WERI-Rb-1 (cell line): ENCODE measurements around the gene MYNN.

Experiments used
- DNase-seq: peaks from one replicate; pipeline ENCODE4 v3.0.0-alpha.2; 2020
- H3K27ac ChIP-seq: fragments of 250-450 bp; sonication (Bioruptor Pico); 2 replicates; pipeline ENCODE4 v1.5.1; 2020; ENCODE audit warnings: mild to moderate bottlenecking, moderate library complexity
- H3K27me3 ChIP-seq: fragments of 250-450 bp; sonication (Bioruptor Pico); 2 replicates; pipeline ENCODE4 v1.5.1; 2021; ENCODE audit warnings: mild to moderate bottlenecking, low read depth, moderate library complexity; ENCODE audit not compliant: insufficient read depth, severe bottlenecking
- H3K36me3 ChIP-seq: fragments of 250-450 bp; sonication (Bioruptor Pico); 2 replicates; pipeline ENCODE4 v1.5.1; 2020; ENCODE audit warnings: mild to moderate bottlenecking, moderate library complexity
- H3K4me3 ChIP-seq: 2 replicates; pipeline ENCODE4 v1.5.1; 2011; ENCODE audit warnings: low read depth, mild to moderate bottlenecking, control low read depth, low read length
- H3K9me3 ChIP-seq: fragments of 250-450 bp; sonication (Bioruptor Pico); 2 replicates; pipeline ENCODE4 v1.5.1; 2021; ENCODE audit warnings: mild to moderate bottlenecking, moderate library complexity; ENCODE audit not compliant: severe bottlenecking
- TF ChIP-seq, protein P1 (sequence below): IDR thresholded peaks from 2 replicates; pipeline ENCODE4 v1.5.1; 2011; ENCODE audit warnings: low read depth, mild to moderate bottlenecking, control low read depth, inconsistent platforms, low read length

Gene MYNN

DNA sequence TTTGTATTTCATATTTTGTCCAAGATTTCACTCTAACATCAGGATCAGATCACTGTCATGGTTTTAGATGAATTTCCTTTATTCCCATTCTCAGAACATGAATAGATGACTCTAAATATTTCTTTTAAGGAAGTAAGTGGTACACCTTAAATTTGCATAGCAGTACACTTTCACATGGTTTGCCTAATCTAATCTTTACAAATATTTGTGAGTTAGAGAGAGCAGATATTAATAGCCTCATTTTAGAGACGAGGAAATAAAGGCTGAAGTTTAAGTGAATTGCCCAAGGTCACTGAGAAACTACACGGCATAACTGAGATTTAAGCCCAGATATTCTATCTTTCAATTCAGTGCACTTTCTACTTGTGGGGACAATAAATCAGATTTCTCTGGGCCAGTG, 22.5 kb upstream of the MYNN start:
- no peak overlapping the region for H3K4me3 ChIP-seq
- TF ChIP-seq, protein P1, sequence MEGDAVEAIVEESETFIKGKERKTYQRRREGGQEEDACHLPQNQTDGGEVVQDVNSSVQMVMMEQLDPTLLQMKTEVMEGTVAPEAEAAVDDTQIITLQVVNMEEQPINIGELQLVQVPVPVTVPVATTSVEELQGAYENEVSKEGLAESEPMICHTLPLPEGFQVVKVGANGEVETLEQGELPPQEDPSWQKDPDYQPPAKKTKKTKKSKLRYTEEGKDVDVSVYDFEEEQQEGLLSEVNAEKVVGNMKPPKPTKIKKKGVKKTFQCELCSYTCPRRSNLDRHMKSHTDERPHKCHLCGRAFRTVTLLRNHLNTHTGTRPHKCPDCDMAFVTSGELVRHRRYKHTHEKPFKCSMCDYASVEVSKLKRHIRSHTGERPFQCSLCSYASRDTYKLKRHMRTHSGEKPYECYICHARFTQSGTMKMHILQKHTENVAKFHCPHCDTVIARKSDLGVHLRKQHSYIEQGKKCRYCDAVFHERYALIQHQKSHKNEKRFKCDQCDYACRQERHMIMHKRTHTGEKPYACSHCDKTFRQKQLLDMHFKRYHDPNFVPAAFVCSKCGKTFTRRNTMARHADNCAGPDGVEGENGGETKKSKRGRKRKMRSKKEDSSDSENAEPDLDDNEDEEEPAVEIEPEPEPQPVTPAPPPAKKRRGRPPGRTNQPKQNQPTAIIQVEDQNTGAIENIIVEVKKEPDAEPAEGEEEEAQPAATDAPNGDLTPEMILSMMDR: no peak
- no peaks in the 10 kb centered on the region for H3K36me3 ChIP-seq
- no peaks in the 10 kb centered on the region for H3K9me3 ChIP-seq
- no peak overlapping the region for H3K27ac ChIP-seq
- no peaks in the 10 kb centered on the region for H3K27me3 ChIP-seq
- no peak for DNase-seq

DNA sequence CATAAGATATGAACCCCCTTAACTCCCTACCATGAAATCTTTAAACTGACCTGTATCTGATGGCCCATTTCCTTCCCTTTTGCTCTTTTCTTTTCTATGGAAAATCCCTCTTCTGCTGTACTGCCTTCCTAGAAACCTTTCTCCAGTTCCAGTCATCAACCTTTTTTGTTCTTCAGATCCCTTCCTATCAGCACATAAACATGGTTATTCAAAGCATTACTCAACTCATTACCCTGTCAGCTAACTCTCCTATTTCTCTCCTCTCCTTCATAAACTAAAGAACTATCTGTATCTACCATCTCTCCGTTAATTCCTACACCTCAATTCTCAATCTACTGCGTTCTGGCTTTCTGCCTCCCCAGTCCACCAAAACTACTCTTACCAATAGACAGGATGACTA, 21.3 kb upstream of the MYNN start:
- no peak overlapping the region for H3K27ac ChIP-seq
- H3K4me3 ChIP-seq: no peak overlapping the region
- no peaks in the 10 kb centered on the region for H3K9me3 ChIP-seq
- TF ChIP-seq, protein P1: no peak
- no peak for DNase-seq
- H3K36me3 ChIP-seq: no peaks in the 10 kb centered on the region
- no peaks in the 10 kb centered on the region for H3K27me3 ChIP-seq

DNA sequence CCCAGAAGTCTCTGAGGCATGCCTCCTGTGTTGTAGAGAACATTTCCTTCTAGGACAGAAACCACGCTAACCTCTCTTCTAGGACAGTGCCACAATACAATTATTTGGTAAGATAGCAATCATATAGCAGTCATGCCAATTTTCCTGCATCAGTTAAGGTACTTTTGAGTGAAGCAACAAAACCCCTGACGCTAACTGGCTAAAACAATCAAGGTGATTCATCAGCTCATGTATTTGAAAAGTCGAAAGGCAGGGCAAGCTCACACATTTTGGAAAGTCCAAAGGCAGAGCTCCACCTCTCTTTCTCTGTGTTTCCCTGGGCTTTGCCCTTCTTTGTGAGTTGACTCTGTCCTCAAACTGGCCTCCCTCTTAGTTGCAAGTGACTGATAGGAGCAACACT, 18.5 kb upstream of the MYNN start:
- no peak for DNase-seq
- TF ChIP-seq, protein P1: no peak
- Histone ChIP-seq H3K36me3 (no peaks in the 10 kb centered on the region), H3K9me3 (no peaks in the 10 kb centered on the region), H3K4me3 (no peak overlapping the region), H3K27ac (no peak overlapping the region), H3K27me3 (no peaks in the 10 kb centered on the region)

DNA sequence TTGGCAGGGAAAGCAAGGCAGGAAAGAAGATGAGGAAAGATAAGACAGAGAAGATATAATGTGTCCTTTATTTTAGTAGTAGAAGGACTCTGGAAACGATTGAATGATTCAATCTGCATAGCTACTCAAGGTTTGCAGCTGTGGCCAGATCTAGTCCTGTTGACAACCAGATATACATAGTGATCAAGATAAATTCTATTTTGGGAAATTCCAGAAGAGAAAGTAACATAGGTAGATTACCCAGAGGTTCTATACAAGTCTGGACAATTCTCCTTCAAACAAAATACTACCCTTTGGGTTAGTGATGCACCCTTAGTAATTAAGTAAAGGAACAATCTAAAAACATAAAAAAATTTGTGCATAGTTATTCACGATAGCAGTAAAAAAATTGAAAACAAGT, 17.7 kb upstream of the MYNN start:
- Histone ChIP-seq H3K9me3 (no peaks in the 10 kb centered on the region), H3K27me3 (no peaks in the 10 kb centered on the region), H3K36me3 (no peaks in the 10 kb centered on the region), H3K27ac (no peak overlapping the region), H3K4me3 (no peak overlapping the region)
- DNase-seq: no peak
- TF ChIP-seq, protein P1: no peak

DNA sequence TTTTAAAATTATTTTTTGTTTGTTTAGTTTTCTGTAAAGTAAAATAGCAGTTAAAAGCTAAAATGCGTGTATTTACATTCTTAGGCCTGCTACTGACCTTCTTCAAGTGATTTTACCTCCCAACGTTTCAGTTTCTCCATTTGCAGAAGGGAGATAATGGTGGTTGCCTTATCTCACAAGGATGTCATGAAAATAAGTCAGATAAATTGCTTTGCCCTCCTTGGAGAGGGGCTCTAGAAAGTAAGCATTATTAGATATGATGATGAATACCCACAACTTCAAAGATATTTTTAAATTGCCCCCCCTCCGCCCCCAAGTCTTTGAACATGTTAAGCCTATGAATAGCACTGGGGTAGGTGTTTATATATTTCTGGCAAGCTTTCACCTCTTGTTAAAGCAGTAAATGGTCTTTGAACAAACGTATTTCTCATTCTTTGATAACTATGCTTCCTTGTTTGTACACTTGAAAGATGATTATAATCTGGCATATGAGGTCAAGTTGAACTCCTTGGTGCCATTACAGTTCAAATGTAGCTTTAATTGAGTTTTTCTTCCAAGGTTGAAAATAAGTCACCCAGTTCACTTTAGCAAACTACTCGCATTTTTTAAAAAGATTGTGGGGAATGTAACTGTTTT, 14.7 kb upstream of the MYNN start:
- H3K27ac ChIP-seq: no peak overlapping the region
- peaks cover 3% of the 10 kb centered on the region for H3K9me3 ChIP-seq
- no peaks in the 10 kb centered on the region for H3K27me3 ChIP-seq
- H3K36me3 ChIP-seq: no peaks in the 10 kb centered on the region
- no peak overlapping the region for H3K4me3 ChIP-seq
- no peak for DNase-seq
- TF ChIP-seq, protein P1: no peak

DNA sequence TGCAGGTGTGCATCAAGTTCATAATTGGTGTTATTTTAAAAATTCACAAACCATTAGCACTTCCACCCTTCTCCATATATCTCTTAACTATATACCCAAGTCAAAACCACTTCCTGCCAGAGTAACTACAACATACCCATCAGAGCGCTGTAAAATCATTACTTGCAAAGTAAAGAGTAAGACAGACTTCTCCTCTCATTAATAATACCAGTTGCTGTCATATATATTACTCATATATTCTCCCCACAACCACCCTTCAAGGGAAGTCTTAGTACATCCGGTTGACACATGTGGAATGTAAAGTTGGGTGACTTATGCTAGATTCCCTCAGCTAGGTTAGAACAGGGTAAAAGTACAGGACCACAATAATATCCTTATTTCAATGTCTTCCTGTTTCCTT, 13.9 kb upstream of the MYNN start:
- H3K9me3 ChIP-seq: peaks cover 3% of the 10 kb centered on the region
- DNase-seq: no peak
- no peaks in the 10 kb centered on the region for H3K27me3 ChIP-seq
- H3K27ac ChIP-seq: no peak overlapping the region
- no peak overlapping the region for H3K4me3 ChIP-seq
- no peaks in the 10 kb centered on the region for H3K36me3 ChIP-seq
- TF ChIP-seq, protein P1: no peak
